IMR-90 (cell line): ENCODE data around the gene KCNIP1. TPM values are rescaled to one million over a fixed set of nuclear protein-coding genes. Genes with fewer than 3 reads are reported as not detected.

ENCODE experiments used
- ATAC-seq: fragments of 200-7000 bp; cut with Tn5 transposase; 2 replicates; pipeline ENCODE4 v1.9.1; 2020; ENCODE audit warnings: low read depth, mild to moderate bottlenecking, moderate library complexity
- BruUV-seq: library from RNA; stranded (reverse); fragments of 400-500 nt; replicated peaks from 2 replicates; lab custom pipeline; 2021; lab: Mats Ljungman, UMichigan
- CTCF ChIA-PET: fragments of 300-600 bp; formaldehyde crosslinking; extraction: SDS; loops from one replicate; lab custom pipeline; 2021; ENCODE audit warnings: antibody characterized with exemption; lab: Yijun Ruan, JAX
- POLR2A ChIA-PET: fragments of 300-600 bp; sonication (Branson Sonifier 250); formaldehyde crosslinking; loops from one replicate; lab custom pipeline; 2022; ENCODE audit warnings: antibody characterized with exemption; ENCODE audit not compliant: unreplicated experiment; lab: Charles Lee
- DNase-seq: peaks from one replicate; pipeline ENCODE4 v3.0.0; 2013
- H2AFZ ChIP-seq: replicated peaks from 2 replicates; pipeline ENCODE3; 2013; ENCODE audit warnings: low read length, mild to moderate bottlenecking; ENCODE audit not compliant: poor library complexity
- H2AK5ac ChIP-seq: 2 replicates; pipeline ENCODE4 v1.6.1; 2013; ENCODE audit warnings: low read depth, low read length, inconsistent platforms
- H2AK9ac ChIP-seq: replicated peaks from 2 replicates; pipeline ENCODE3; 2013; ENCODE audit warnings: mild to moderate bottlenecking, low read depth, low read length, moderate library complexity; ENCODE audit not compliant: poor library complexity
- H2BK120ac ChIP-seq: 2 replicates; pipeline ENCODE4 v1.6.1; 2013; ENCODE audit warnings: low read depth, low read length, inconsistent platforms
- H2BK15ac ChIP-seq: 3 replicates; pipeline ENCODE4 v1.6.1; 2013; ENCODE audit warnings: low read depth, low read length, inconsistent platforms
- H2BK20ac ChIP-seq: 2 replicates; pipeline ENCODE4 v1.6.1; 2013; ENCODE audit warnings: low read depth, mild to moderate bottlenecking, inconsistent platforms, low read length, moderate library complexity
- H2BK5ac ChIP-seq: 2 replicates; pipeline ENCODE4 v1.6.1; 2013; ENCODE audit warnings: mild to moderate bottlenecking, low read depth, low read length, inconsistent platforms; ENCODE audit not compliant: poor library complexity, severe bottlenecking
- H3K14ac ChIP-seq: replicated peaks from 2 replicates; pipeline ENCODE4 v1.6.1; 2013; ENCODE audit warnings: low read depth, low read length, inconsistent platforms
- H3K18ac ChIP-seq: 2 replicates; pipeline ENCODE4 v1.6.1; 2013; ENCODE audit warnings: low read depth, low read length, control low read depth
- H3K23ac ChIP-seq: 2 replicates; pipeline ENCODE4 v1.6.1; 2013; ENCODE audit warnings: low read depth, low read length, inconsistent platforms
- H3K27ac ChIP-seq: 2 replicates; pipeline ENCODE4 v1.5.1; 2013; ENCODE audit warnings: mild to moderate bottlenecking, control low read depth, low read length; ENCODE audit not compliant: insufficient read depth
- H3K27me3 ChIP-seq: 2 replicates; pipeline ENCODE4 v1.6.1; 2013; ENCODE audit warnings: low read length; ENCODE audit not compliant: control insufficient read depth, insufficient read depth
- H3K36me3 ChIP-seq: 2 replicates; pipeline ENCODE4 v1.6.1; 2013; ENCODE audit warnings: low read length, mixed read lengths; ENCODE audit not compliant: control insufficient read depth, insufficient read depth
- H3K4ac ChIP-seq: 2 replicates; pipeline ENCODE4 v1.6.1; 2013; ENCODE audit warnings: low read depth, low read length, inconsistent platforms
- H3K4me1 ChIP-seq: 2 replicates; pipeline ENCODE4 v1.6.1; 2013; ENCODE audit warnings: low read length, mixed read lengths; ENCODE audit not compliant: control insufficient read depth, insufficient read depth
- H3K4me2 ChIP-seq: 2 replicates; pipeline ENCODE4 v1.6.1; 2013; ENCODE audit warnings: low read depth, mild to moderate bottlenecking, control low read depth, low read length, moderate library complexity
- H3K4me3 ChIP-seq: 2 replicates; pipeline ENCODE4 v1.5.1; 2013; ENCODE audit warnings: low read depth, mild to moderate bottlenecking, control low read depth, low read length, moderate library complexity; ENCODE audit not compliant: insufficient read depth
- H3K56ac ChIP-seq: 2 replicates; pipeline ENCODE4 v1.6.1; 2013; ENCODE audit warnings: low read length, inconsistent platforms; ENCODE audit not compliant: insufficient read depth; ENCODE audit errors: extremely low read depth
- H3K79me1 ChIP-seq, 2 experiments: 2 replicates each; pipeline ENCODE4 v1.6.1; 2013; ENCODE audit warnings: low read length in 2 of 2, inconsistent platforms in 1 of 2, low read depth in 1 of 2
- H3K9ac ChIP-seq: 2 replicates; pipeline ENCODE4 v1.6.1; 2013; ENCODE audit warnings: low read depth, low read length, control low read depth
- H3K9me1 ChIP-seq: 2 replicates; pipeline ENCODE4 v1.6.1; 2013; ENCODE audit warnings: low read length, inconsistent platforms; ENCODE audit not compliant: insufficient read depth
- H3K9me3 ChIP-seq: 2 replicates; pipeline ENCODE4 v1.6.1; 2013; ENCODE audit warnings: low read length; ENCODE audit not compliant: control insufficient read depth, insufficient read depth
- H4K20me1 ChIP-seq: 2 replicates; pipeline ENCODE4 v1.6.1; 2013; ENCODE audit warnings: low read length, inconsistent platforms; ENCODE audit not compliant: insufficient read depth
- H4K5ac ChIP-seq: 2 replicates; pipeline ENCODE4 v1.6.1; 2013; ENCODE audit warnings: mild to moderate bottlenecking, low read depth, low read length, control low read depth
- H4K8ac ChIP-seq, 2 experiments: 2 replicates each; pipeline ENCODE4 v1.6.1; 2013; ENCODE audit warnings: low read depth in 2 of 2, low read length in 2 of 2, control low read depth in 1 of 2, inconsistent platforms in 1 of 2
- H4K91ac ChIP-seq: 2 replicates; pipeline ENCODE4 v1.6.1; 2013; ENCODE audit warnings: low read depth, low read length, inconsistent platforms; ENCODE audit not compliant: insufficient read depth
- BHLHE40 ChIP-seq: fragments of 150-350 bp; IDR thresholded peaks from 2 replicates; pipeline ENCODE4 v1.6.1; 2016; ENCODE audit warnings: mild to moderate bottlenecking, low read depth, low read length
- CHD1 ChIP-seq: IDR thresholded peaks from 2 replicates; pipeline ENCODE4 v1.6.1; 2012; ENCODE audit warnings: low read depth, low read length, improper control_type of control experiment
- FOS ChIP-seq: fragments of 150-350 bp; IDR thresholded peaks from 2 replicates; pipeline ENCODE4 v1.6.1; 2016; ENCODE audit warnings: low read depth, low read length
- SMC3 ChIP-seq: fragments of 150-350 bp; IDR thresholded peaks from 2 replicates; pipeline ENCODE4 v1.6.1; 2016; ENCODE audit warnings: low read depth, mild to moderate bottlenecking, antibody characterized with exemption, low read length, moderate library complexity
- WGBS, 2 experiments: methylation state at CpG; one replicate each; pipeline versions ENCODE4 v1.1.5 to v1.1.7; 2013; ENCODE audit warnings: missing lambda C conversion rate in 2 of 2; ENCODE audit not compliant: insufficient read length in 1 of 2; ENCODE audit errors: extremely low coverage in 2 of 2; 5-methylcytosine and 5-hydroxymethylcytosine counted together
- dilution Hi-C: fragments of 300-500 bp; cut with HindIII; formaldehyde crosslinking; loops from one replicate; pipeline ENCODE4 v1.14.3; 2018; ENCODE audit warnings: low sequenced_read_pairs; ENCODE audit not compliant: unreplicated experiment
- in situ Hi-C: fragments of 300-500 bp; cut with MboI; formaldehyde crosslinking; loops from 3 replicates; pipeline ENCODE4 v1.14.3; 2019; ENCODE audit warnings: low sequenced_read_pairs, inconsistent platforms, mixed read lengths
- intact Hi-C: fragments of 100-400 bp; cut with micrococcal nuclease; formaldehyde crosslinking; loops from 2 replicates; pipeline ENCODE4 v1.10.0; 2022
- polyA plus RNA-seq, 3 experiments: library from polyadenylated mRNA; depleted of rRNA; stranded (reverse); fragments of >200 nt; gene quantifications; 2 replicates each; pipeline ENCODE4 v1.2.3, GENCODE V29; 2012; ENCODE audit warnings: low replicate concordance in 1 of 3
- total RNA-seq: library from RNA; depleted of rRNA; stranded (reverse); fragments of >200 nt; gene quantifications from 2 replicates; pipeline ENCODE4 v1.2.3, GENCODE V29; 2012

The KCNIP1 gene
- total and polyA plus RNA-seq, 2 of the 4 experiments (the other 2 are of a cell fraction): not detected

GRCh38 chr5:170576602-170577535, 73.0 kb downstream of the KCNIP1 start:
- Histone ChIP-seq H3K79me1 (no peaks in the 10 kb centered on the region), H2BK15ac (no peak overlapping the region), H3K4me3 (no peak overlapping the region), H3K9me1 (no peaks in the 10 kb centered on the region), H4K8ac (no peak overlapping the region), H3K56ac (no peak overlapping the region), H3K9me3 (no peaks in the 10 kb centered on the region), H3K9ac (no peak overlapping the region), H4K5ac (no peak overlapping the region), H3K4me2 (no peak overlapping the region), H3K4me1 (no peaks in the 10 kb centered on the region), H2AK9ac (no peak overlapping the region), H3K14ac (no peak overlapping the region), H2BK120ac (no peak overlapping the region), H3K4ac (no peak overlapping the region), H3K18ac (no peak overlapping the region), H2AK5ac (no peak overlapping the region), H3K23ac (no peak overlapping the region), H2BK5ac (no peak overlapping the region), H2AFZ (no peak overlapping the region), H3K36me3 (no peaks in the 10 kb centered on the region), H4K20me1 (no peaks in the 10 kb centered on the region), H2BK20ac (no peak overlapping the region), H4K91ac (no peak overlapping the region), H3K27ac (no peak overlapping the region), H3K27me3 (no peaks in the 10 kb centered on the region; the same call in 1 of the 2 replicates)
- BruUV-seq: no TSS peak
- no peak for DNase-seq
- no peak for TF ChIP-seq SMC3
- TF ChIP-seq BHLHE40: no peak
- TF ChIP-seq CHD1: no peak
- TF ChIP-seq FOS: no peak
- WGBS, 2 experiments: 20% methylated on average over 1 of the region's 11 CpGs; no CpG with 5 or more reads in 1 of the 2 experiments
- in situ Hi-C loops: no loop called here
- ChIA-PET POLR2A (no interaction called here), CTCF (no interaction called here)
- ATAC-seq: no peak
- intact Hi-C loops: no loop called here
- dilution Hi-C loops: no loop called here
